CD14-positive monocyte (primary cell): ENCODE results near the gene GGTA1. TPM values are rescaled to one million over a fixed set of nuclear protein-coding genes. Genes with fewer than 3 reads are reported as not detected.

Experiments used
- DNase-seq, 3 donors: peaks; one replicate each; pipeline ENCODE4 v3.0.0-alpha.2; 2011 to 2022
- H2AFZ ChIP-seq: 2 replicates; pipeline ENCODE4 v1.6.0; 2012; ENCODE audit warnings: mild to moderate bottlenecking, low read depth, low read length, inconsistent platforms; ENCODE audit not compliant: insufficient read depth, poor library complexity, severe bottlenecking
- H3K27ac ChIP-seq, 2 donors: 1 replicate in 1 of 2; 2 replicates in 1 of 2; pipeline ENCODE4 v1.5.1; 2012 to 2013; ENCODE audit warnings: low read length in 2 of 2, control low read depth in 1 of 2, inconsistent platforms in 1 of 2, low read depth in 1 of 2, mild to moderate bottlenecking in 1 of 2
- H3K27me3 ChIP-seq, 2 donors: one replicate each; pipeline versions ENCODE4 v1.6.0 to v1.6.1; 2011 to 2013; ENCODE audit warnings: low read length in 2 of 2; ENCODE audit not compliant: control insufficient read depth in 2 of 2, insufficient read depth in 2 of 2
- H3K36me3 ChIP-seq, 2 donors: replicated peaks in 1 of 2; 1 replicate in 1 of 2; 2 replicates in 1 of 2; pipeline versions ENCODE4 v1.5.1 to v1.6.1; 2012 to 2013; ENCODE audit warnings: low read length in 2 of 2, control low read depth in 1 of 2, inconsistent platforms in 1 of 2, mild to moderate bottlenecking in 1 of 2; ENCODE audit not compliant: insufficient read depth in 2 of 2, control insufficient read depth in 1 of 2
- H3K4me1 ChIP-seq, 2 donors: 1 replicate in 1 of 2; 2 replicates in 1 of 2; pipeline versions ENCODE4 v1.5.1 to v1.6.1; 2012 to 2013; ENCODE audit warnings: low read length in 2 of 2, control low read depth in 1 of 2, inconsistent platforms in 1 of 2, mild to moderate bottlenecking in 1 of 2, moderate library complexity in 1 of 2; ENCODE audit not compliant: insufficient read depth in 2 of 2, control insufficient read depth in 1 of 2
- H3K4me2 ChIP-seq: replicated peaks from 2 replicates; pipeline ENCODE3; 2012; ENCODE audit warnings: low read length, moderate library complexity, mild to moderate bottlenecking; ENCODE audit not compliant: poor library complexity, severe bottlenecking; ENCODE audit errors: extremely low read depth
- H3K4me3 ChIP-seq, 3 experiments: fragments of 200-600 bp in 1 of 3; sonication (generic) in 1 of 3; replicated peaks in 1 of 3; 1 replicate in 2 of 3; 2 replicates in 1 of 3; pipeline ENCODE4 v1.5.1; 2011 to 2013; ENCODE audit warnings: low read length in 3 of 3, mild to moderate bottlenecking in 3 of 3, control low read depth in 2 of 3, low read depth in 2 of 3, inconsistent platforms in 1 of 3, moderate library complexity in 1 of 3
- H3K79me2 ChIP-seq: 2 replicates; pipeline ENCODE4 v1.6.0; 2012; ENCODE audit warnings: mild to moderate bottlenecking, control low read depth, inconsistent platforms, low read length, moderate library complexity; ENCODE audit not compliant: insufficient read depth
- H3K9ac ChIP-seq: 2 replicates; pipeline ENCODE4 v1.6.0; 2017; ENCODE audit warnings: low read length, mild to moderate bottlenecking; ENCODE audit not compliant: insufficient read depth, poor library complexity, severe bottlenecking
- H3K9me3 ChIP-seq, 2 donors: replicated peaks in 1 of 2; 1 replicate in 1 of 2; 2 replicates in 1 of 2; pipeline versions ENCODE4 v1.5.1 to v1.6.1; 2012 to 2013; ENCODE audit warnings: low read length in 2 of 2, control low read depth in 1 of 2; ENCODE audit not compliant: control insufficient read depth in 1 of 2, insufficient read depth in 1 of 2
- H4K20me1 ChIP-seq: 2 replicates; pipeline ENCODE4 v1.6.0; 2012; ENCODE audit warnings: mild to moderate bottlenecking, low read length, control low read depth, moderate library complexity; ENCODE audit not compliant: insufficient read depth
- H3K27ac Mint-ChIP-seq, 7 donors: one replicate each; pipeline ENCODE4 v1.8.0; 2020; ENCODE audit warnings: mild to moderate bottlenecking in 7 of 7, mixed read lengths in 7 of 7, moderate library complexity in 6 of 7, inconsistent platforms in 2 of 7
- H3K27me3 Mint-ChIP-seq, 3 donors: one replicate each; pipeline ENCODE4 v1.8.0; 2021 to 2022; ENCODE audit warnings: low read depth in 3 of 3, mild to moderate bottlenecking in 3 of 3, mixed read lengths in 3 of 3, moderate library complexity in 3 of 3, inconsistent platforms in 1 of 3
- H3K36me3 Mint-ChIP-seq, 2 donors: one replicate each; pipeline ENCODE4 v1.8.0; 2020; ENCODE audit warnings: mixed read lengths in 2 of 2, inconsistent platforms in 1 of 2, mild to moderate bottlenecking in 1 of 2
- H3K4me1 Mint-ChIP-seq: one replicate; pipeline ENCODE4 v1.8.0; 2020; ENCODE audit warnings: mild to moderate bottlenecking, mixed read lengths
- H3K4me3 Mint-ChIP-seq, 2 donors: one replicate each; pipeline ENCODE4 v1.8.0; 2020; ENCODE audit warnings: mild to moderate bottlenecking in 2 of 2, mixed read lengths in 2 of 2, moderate library complexity in 1 of 2
- H3K9me3 Mint-ChIP-seq, 7 donors: one replicate each; pipeline ENCODE4 v1.8.0; 2020 to 2022; ENCODE audit warnings: mixed read lengths in 7 of 7, mild to moderate bottlenecking in 6 of 7, moderate library complexity in 6 of 7, inconsistent platforms in 2 of 7
- WGBS: methylation state at CpG from one replicate; pipeline ENCODE4 v1.1.5; 2013; ENCODE audit warnings: missing lambda C conversion rate; ENCODE audit not compliant: insufficient coverage; 5-methylcytosine and 5-hydroxymethylcytosine counted together
- intact Hi-C, 2 donors: fragments of 100-400 bp; cut with micrococcal nuclease; formaldehyde crosslinking; loops; one replicate each; pipeline versions ENCODE4 v1.15.0 to v1.15.1; 2023
- polyA plus RNA-seq, 3 donors: library from polyadenylated mRNA; depleted of rRNA in 1 of 3; unstranded in 2 of 3; stranded (reverse) in 1 of 3; fragments of 300-500 nt in 2 of 3; fragments of >200 nt in 1 of 3; fragmentation: Illumina TruSeq in 2 of 3; gene quantifications; 1 replicate in 2 of 3; 2 replicates in 1 of 3; pipeline ENCODE4 v1.2.3, GENCODE V29; 2012 to 2021
- TF ChIP-seq, protein P1 (sequence below): fragments of 200-600 bp; IDR thresholded peaks from one replicate; pipeline ENCODE4 v1.8.0; 2022; ENCODE audit warnings: antibody characterized with exemption, mild to moderate bottlenecking

The GGTA1 gene
- polyA plus RNA-seq, 3 donors, result 10.9 to 35.6 (median 15.4) TPM

DNA sequence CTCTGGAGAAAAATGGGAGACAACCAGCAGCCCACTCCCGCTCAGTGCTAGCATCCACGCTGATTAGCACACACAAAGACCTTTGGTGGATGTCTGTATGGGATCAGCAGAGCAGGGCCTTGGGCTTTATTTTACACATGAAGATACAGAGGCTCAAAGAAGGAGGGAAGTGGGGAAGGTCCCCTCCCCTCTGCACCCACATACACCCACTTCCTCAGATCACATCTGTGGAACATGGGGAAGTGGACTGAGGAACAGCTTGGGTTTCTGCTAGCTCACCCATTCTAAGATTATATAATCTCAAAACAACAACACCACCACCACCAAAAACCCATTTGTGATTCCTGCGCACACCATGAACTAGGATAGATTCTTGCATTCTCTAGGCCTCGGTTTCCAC is 14.0 kb downstream of the GGTA1 start:
- H3K27me3 ChIP-seq, result no peaks in the 10 kb centered on the region
- intact Hi-C loops, result no loop called here
- peak overlapping the region; percentile 91 to 97 (median 94) for H3K27ac Mint-ChIP-seq
- H3K9me3 Mint-ChIP-seq, result no peaks in the 10 kb centered on the region
- no peaks in the 10 kb centered on the region for H4K20me1 ChIP-seq
- H3K4me3 ChIP-seq, result peak overlapping the region in 1 of 3 experiments; percentile 64
- WGBS, result no CpG with 5 or more reads among the region's 4 CpGs
- peak overlapping the region; percentile 92 to 95 for H3K27ac ChIP-seq
- H3K4me1 Mint-ChIP-seq, result peaks cover 52% of the 10 kb centered on the region
- peaks cover 0 to 7% (median 0%) of the 10 kb centered on the region in 3 donors for H3K27me3 Mint-ChIP-seq
- H3K4me1 ChIP-seq, result peaks cover 33 to 37% of the 10 kb centered on the region in 2 donors
- peak overlapping the region in 1 of 2 donors; percentile 82 for H3K4me3 Mint-ChIP-seq
- peak overlapping the region; percentile 70 for H3K4me2 ChIP-seq
- no peaks in the 10 kb centered on the region for H3K36me3 ChIP-seq
- H3K79me2 ChIP-seq, result no peaks in the 10 kb centered on the region
- H3K9ac ChIP-seq, result peak overlapping the region; percentile 48
- TF ChIP-seq, protein P1, sequence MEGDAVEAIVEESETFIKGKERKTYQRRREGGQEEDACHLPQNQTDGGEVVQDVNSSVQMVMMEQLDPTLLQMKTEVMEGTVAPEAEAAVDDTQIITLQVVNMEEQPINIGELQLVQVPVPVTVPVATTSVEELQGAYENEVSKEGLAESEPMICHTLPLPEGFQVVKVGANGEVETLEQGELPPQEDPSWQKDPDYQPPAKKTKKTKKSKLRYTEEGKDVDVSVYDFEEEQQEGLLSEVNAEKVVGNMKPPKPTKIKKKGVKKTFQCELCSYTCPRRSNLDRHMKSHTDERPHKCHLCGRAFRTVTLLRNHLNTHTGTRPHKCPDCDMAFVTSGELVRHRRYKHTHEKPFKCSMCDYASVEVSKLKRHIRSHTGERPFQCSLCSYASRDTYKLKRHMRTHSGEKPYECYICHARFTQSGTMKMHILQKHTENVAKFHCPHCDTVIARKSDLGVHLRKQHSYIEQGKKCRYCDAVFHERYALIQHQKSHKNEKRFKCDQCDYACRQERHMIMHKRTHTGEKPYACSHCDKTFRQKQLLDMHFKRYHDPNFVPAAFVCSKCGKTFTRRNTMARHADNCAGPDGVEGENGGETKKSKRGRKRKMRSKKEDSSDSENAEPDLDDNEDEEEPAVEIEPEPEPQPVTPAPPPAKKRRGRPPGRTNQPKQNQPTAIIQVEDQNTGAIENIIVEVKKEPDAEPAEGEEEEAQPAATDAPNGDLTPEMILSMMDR, result no peak
- H2AFZ ChIP-seq, result peak overlapping the region; percentile 63
- H3K9me3 ChIP-seq, result no peaks in the 10 kb centered on the region
- DNase-seq, result peak; percentile 71 to 80 (median 74)
- H3K36me3 Mint-ChIP-seq, result peaks cover 0 to 3% of the 10 kb centered on the region in 2 donors

GRCh38 chr9:121484651-121485446 is 14.8 kb downstream of the GGTA1 start:
- Mint-ChIP-seq H3K27ac (peak overlapping the region; percentile 76 to 97 (median 93)), H3K36me3 (peaks cover 0 to 3% of the 10 kb centered on the region in 2 donors), H3K4me1 (peaks cover 51% of the 10 kb centered on the region), H3K9me3 (no peaks in the 10 kb centered on the region), H3K4me3 (peak overlapping the region in 1 of 2 donors; percentile 71), H3K27me3 (peaks cover 0 to 10% (median 0%) of the 10 kb centered on the region in 3 donors)
- H3K4me3 ChIP-seq, result peak overlapping the region in 1 of 3 experiments; percentile 64
- H3K36me3 ChIP-seq, result no peaks in the 10 kb centered on the region
- peak overlapping the region; percentile 48 for H3K9ac ChIP-seq
- no peaks in the 10 kb centered on the region for H3K27me3 ChIP-seq
- peak overlapping the region; percentile 92 to 95 for H3K27ac ChIP-seq
- WGBS, result 78% methylated on average over 5 of the region's 11 CpGs
- H4K20me1 ChIP-seq, result no peaks in the 10 kb centered on the region
- H2AFZ ChIP-seq, result peak overlapping the region; percentile 63
- no peaks in the 10 kb centered on the region for H3K9me3 ChIP-seq
- DNase-seq, result no peak
- TF ChIP-seq, protein P1, result no peak
- no peaks in the 10 kb centered on the region for H3K79me2 ChIP-seq
- H3K4me2 ChIP-seq, result peak overlapping the region; percentile 70
- H3K4me1 ChIP-seq, result peaks cover 33 to 37% of the 10 kb centered on the region in 2 donors
- intact Hi-C loops, result no loop called here
